ENCODE measurements around the gene CCNQ.

CCNQ gene

GRCh38 chrX:153637121-153638040, 38.4 kb upstream of the CCNQ start:
- DNase-seq (ENCODE audit: low read depth): no peak

GRCh38 chrX:153636716-153637115, 37.8 kb upstream of the CCNQ start:
- no peak for DNase-seq (ENCODE audit: low read depth)

DNA sequence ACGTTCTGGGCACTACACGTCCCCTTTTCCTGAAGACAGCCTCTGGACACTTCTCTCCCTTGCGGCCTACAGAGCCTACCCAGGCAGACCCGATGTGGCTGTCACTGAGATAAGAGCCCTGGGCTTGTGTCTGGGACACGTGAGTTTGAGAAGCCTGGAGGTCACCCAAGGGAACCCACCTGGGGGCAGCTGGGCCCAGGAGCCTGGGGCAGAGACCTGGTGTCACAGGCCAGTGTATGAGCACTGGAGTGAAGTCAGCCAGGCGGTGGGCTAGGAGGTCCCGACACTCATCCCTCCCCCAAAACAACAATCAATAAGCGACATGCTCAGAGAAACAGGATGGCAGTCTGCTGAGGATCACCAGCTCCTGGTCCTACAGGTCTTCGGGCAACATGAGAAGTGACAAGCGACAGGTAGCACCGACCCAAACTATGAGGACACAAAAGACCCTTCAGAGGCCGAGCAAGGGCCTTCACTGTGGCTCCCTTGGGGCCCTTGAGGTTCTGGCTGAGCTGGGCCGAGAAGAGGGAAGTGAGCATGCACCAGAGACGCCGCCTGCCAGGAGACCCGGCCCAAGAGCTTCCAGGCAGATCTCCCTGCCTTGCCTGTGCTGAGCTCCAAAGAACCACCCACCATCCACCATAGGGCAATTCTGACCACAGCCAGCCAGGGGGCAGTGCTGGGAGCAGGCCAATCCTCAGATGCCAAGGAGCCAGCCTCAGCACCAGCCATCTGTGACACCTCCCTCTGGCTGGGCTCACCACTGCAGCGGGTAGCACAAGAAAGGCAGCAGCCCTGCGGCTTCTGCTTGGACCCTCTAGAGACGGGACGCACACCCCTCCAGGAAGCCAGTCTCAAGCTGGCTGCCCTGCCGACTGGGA, 37.1 kb upstream of the CCNQ start:
- no peak for DNase-seq (ENCODE audit: low read depth)

GRCh38 chrX:153635388-153635787, 36.4 kb upstream of the CCNQ start:
- DNase-seq (ENCODE audit: low read depth): no peak

DNA sequence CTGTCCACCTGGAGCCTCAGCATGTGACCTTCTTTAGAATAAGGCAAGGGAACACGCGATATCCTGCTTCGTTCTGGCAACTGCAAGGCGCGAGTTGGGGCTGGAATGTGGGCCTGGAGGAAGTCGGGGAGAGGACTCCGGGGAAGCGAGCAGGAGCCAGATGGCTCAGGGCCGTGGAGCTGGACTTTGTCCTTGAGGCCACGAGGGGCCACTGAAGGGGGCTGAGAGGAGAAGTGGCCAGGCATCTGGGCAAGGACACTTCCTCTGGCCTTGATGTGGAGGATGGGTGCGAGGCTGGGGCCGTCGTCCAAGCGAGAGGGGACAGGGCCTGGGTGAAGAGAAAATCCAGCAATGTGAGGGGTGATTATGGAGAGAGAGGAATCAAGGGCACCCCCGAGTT, 35.9 kb upstream of the CCNQ start:
- DNase-seq (ENCODE audit: low read depth): no peak

DNA sequence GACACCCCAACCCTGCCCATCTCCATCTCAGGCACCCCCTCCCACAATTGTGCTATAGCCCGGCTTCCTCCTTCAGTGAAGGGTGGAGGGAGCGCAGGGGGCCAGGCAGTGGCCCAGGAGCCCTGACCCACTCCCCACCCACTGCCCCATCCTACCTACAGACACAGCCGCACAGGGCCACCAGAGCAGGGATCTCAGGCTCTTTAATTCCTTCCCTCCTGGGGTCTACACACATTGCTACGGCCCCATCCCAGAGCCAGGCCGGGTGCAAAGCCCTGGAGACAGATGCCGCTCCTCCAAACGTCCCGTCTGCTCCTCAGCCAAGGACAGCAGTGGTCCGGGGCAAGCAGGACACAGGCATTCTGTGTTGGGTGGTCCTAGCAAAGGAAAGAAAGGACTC, 35.3 kb upstream of the CCNQ start:
- DNase-seq (ENCODE audit: low read depth): no peak

GRCh38 chrX:153633607-153634180, 34.8 kb upstream of the CCNQ start:
- DNase-seq (ENCODE audit: low read depth): no peak

DNA sequence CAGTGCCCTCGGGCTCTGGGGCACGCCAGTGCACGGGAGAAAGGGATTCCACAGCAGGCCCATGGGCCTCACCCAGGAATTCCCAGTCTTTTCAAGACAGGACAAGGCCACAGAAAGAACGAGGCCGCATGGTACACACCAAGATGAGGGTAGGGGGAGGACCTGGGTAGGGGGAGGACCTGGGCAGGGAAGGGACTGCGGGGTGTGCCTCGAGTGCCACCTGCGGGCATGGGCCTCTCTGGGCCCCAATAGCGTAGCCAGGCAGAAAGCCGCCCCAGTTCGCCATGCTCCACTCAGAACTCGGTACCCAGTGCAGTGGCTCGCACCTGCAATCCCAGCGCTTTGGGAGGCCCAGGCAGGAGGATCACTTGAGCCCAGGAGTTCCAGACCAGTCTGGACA, 34.1 kb upstream of the CCNQ start:
- DNase-seq (ENCODE audit: low read depth): no peak

GRCh38 chrX:153632595-153632946, 33.6 kb upstream of the CCNQ start:
- DNase-seq (ENCODE audit: low read depth): no peak

- no peak for DNase-seq (ENCODE audit: low read depth)
Measured at GRCh38 chrX:153631907-153632594, 33.1 kb upstream of the CCNQ start.

DNA sequence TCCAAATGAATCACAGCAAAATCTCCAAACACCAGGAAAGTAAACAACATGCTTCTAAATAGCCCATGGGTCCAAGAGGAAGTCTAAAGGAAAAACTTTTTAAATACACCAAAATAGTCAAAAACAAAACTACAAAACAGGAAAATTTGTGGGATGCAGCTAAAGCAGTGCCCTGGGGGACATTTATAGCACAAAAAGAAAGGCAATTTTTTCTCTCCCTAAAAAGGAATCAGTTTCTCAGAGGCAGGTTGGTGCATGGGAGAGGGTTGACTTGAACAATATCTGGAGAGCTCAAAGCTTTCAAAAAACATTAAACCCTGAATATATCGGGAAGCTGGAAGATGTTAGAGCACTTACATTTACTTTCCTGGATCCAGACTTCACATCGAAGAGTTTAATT, 32.4 kb upstream of the CCNQ start:
- no peak for DNase-seq (ENCODE audit: low read depth)

- DNase-seq (ENCODE audit: low read depth): no peak
Measured at GRCh38 chrX:153628665-153629064, 29.7 kb upstream of the CCNQ start.

GRCh38 chrX:153628129-153628528, 29.2 kb upstream of the CCNQ start:
- no peak for DNase-seq (ENCODE audit: low read depth)

DNA sequence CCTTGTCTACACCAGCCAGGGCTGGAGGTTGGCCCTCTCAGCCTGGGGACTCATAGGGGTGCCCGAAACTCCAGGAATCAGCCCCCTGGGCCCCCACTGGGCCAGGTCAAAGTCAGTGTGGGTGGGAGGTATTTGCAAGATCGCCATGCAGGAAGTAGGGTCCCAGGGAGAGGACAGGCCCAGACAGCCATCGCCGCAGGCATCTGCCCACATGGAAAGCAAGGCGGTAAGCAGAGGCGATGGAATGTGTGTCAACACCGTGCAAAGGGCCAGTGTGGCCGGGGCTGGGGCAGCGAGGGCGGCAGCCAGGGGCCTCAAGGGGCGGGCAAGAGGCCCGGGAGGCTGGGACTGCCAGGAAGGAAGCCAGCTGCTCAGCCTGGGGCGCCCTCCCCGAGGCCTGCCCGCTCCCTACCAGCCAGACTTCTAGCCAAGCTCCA, 28.8 kb upstream of the CCNQ start:
- no peak for DNase-seq (ENCODE audit: low read depth)

DNA sequence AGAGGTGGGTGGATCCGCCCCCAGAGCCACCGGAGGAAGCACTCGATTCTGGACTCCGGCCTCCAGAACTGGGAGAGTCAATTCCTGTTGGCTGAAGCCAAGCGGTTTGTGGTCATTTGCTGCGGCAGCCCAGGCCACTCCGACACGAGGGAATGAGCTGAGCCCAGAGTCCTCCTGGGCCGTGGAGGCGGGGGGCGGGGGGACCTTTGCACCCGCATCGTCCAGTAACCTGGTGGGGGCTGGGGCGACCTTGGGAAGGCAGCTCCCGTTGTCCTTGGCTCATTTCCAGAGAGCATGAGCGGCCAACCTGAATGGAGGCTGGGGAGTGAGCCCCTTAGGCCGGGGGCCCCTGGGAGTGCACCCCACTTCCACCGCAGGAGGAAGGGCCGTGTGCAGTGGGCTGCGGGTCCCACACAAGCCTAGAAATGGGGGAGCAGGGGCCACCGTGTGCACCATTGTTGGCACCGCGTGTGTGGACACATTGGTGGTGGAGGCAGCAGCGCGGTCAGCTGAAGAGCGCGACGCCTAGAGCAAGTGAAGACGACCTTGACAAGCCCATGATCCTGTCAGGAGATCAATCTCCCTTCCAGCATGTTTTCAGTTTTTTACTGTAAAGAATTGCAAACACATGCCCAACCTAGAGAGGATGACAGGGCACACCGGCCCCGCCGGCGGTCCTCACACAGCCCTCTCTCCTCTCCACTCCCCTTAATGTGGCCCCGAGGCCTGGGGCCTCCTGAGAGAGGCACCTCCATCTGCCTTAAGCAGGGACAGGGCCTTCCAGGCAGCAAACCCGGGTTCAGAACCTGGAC, 28.1 kb upstream of the CCNQ start:
- no peak for DNase-seq (ENCODE audit: low read depth)

- no peak for DNase-seq (ENCODE audit: low read depth)
Measured at GRCh38 chrX:153626025-153626633, 27.2 kb upstream of the CCNQ start.

DNA sequence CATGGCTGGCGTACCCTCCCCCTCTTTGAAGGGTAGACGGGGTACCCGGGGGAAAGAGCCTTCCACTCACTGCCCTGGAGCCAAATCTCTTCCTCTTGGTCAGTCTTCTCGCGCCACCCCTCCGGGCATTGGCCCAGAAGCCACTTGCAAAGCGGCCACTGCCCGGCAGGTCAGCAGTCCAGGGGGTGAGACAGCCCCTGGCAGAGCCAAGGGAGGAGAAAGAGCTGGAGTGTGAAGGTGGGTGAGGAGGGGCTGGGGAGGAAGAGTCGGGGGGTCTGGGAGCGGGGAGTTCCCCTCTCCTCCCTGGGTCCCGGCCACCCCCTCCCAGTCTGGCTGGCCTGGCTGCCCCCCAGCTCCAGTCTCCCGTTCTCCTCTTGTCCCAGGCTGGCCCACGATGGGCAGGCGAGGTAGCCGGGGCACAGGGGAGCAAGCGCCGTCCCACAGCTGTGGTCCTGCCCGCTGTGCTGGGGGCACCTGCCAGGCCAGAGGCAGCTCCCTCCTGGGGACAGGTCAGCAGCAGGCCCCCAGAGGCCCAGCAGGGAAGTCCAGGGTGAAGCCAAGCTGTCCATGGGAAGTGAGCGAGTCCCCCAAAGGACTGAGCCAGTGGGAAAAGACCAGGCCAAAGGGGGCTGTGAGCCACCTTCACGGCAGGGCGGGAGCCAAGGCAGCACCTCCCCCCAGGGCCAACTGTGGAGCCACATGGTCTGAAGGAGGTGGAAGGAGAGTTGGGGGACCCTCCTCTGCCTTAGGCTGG, 26.5 kb upstream of the CCNQ start:
- no peak for DNase-seq (ENCODE audit: low read depth)

GRCh38 chrX:153624196-153625091, 25.5 kb upstream of the CCNQ start:
- no peak for DNase-seq (ENCODE audit: low read depth)

All from stimulated activated CD8-positive, alpha-beta memory T cell treated with anti-CD3 and anti-CD28 coated beads, Interleukin-7, amount 100 ng/mL, for 24 hours (primary cell).